HepG2 (cell line): Measurements from ENCODE around the gene GDF15. TPM values are rescaled to one million over a fixed set of nuclear protein-coding genes. Genes with fewer than 3 reads are reported as not detected.
A peak's percentile ranks its signal among the peaks of the same experiment; 100 is the strongest.

Experiments used
- AHDC1 ChIP-seq: sonication (generic); formaldehyde crosslinking; IDR thresholded peaks from 2 replicates; pipeline ENCODE4 v1.5.1; 2020; ENCODE audit warnings: mild to moderate bottlenecking, missing genetic modification reagents, borderline replicate concordance
- ETV5 ChIP-seq: IDR thresholded peaks from 2 replicates; pipeline ENCODE4 v1.6.1; 2018; ENCODE audit warnings: missing biosample characterization, missing genetic modification reagents, inconsistent platforms, borderline replicate concordance
- IKZF1 ChIP-seq: fragments of 450-650 bp; IDR thresholded peaks from 2 replicates; pipeline ENCODE4 v1.7.1; 2016
- KLF13 ChIP-seq: sonication (generic); formaldehyde crosslinking; IDR thresholded peaks from 2 replicates; pipeline ENCODE4 v1.4.0; 2020; ENCODE audit warnings: mild to moderate bottlenecking, missing genetic modification reagents
- PBX3 ChIP-seq: sonication (generic); formaldehyde crosslinking; IDR thresholded peaks from 2 replicates; pipeline ENCODE4 v1.8.1; 2023; ENCODE audit warnings: missing genetic modification reagents, inconsistent platforms, borderline replicate concordance
- SIX4 ChIP-seq: sonication (generic); formaldehyde crosslinking; IDR thresholded peaks from 2 replicates; pipeline ENCODE4 v1.4.0; 2020; ENCODE audit warnings: missing genetic modification reagents
- TRIM22 ChIP-seq: fragments of 450-650 bp; IDR thresholded peaks from 2 replicates; pipeline ENCODE4 v1.6.1; 2017
- ZBTB20 ChIP-seq: sonication (generic); formaldehyde crosslinking; IDR thresholded peaks from 2 replicates; pipeline ENCODE4 v1.8.1; 2023; ENCODE audit warnings: missing genetic modification reagents, low read depth, mild to moderate bottlenecking, borderline replicate concordance
- ZFY ChIP-seq: sonication (generic); formaldehyde crosslinking; IDR thresholded peaks from 2 replicates; pipeline ENCODE4 v1.4.0; 2020; ENCODE audit warnings: missing genetic modification reagents
- ZMAT3 ChIP-seq: sonication (generic); formaldehyde crosslinking; conservative IDR thresholded peaks from 2 replicates; pipeline ENCODE4 v1.7.0; 2021; ENCODE audit warnings: missing genetic modification reagents
- ZNF362 ChIP-seq: sonication (generic); formaldehyde crosslinking; IDR thresholded peaks from 2 replicates; pipeline ENCODE4 v1.4.0; 2020; ENCODE audit warnings: missing genetic modification reagents, mild to moderate bottlenecking, borderline replicate concordance
- ZNF746 ChIP-seq: sonication (generic); formaldehyde crosslinking; IDR thresholded peaks from 2 replicates; pipeline ENCODE4 v1.8.0; 2022; ENCODE audit warnings: mild to moderate bottlenecking, missing genetic modification reagents
- polyA plus RNA-seq, 8 experiments: library from polyadenylated mRNA; depleted of rRNA in 3 of 8; stranded (reverse) in 7 of 8; unstranded in 1 of 8; fragments of >200 nt; fragmentation: Illumina TruSeq in 4 of 8; extraction: Trizol in 4 of 8; gene quantifications; 2 replicates each; pipeline versions ENCODE4 v1.2.1 to v1.2.3, GENCODE V29; 2011 to 2016; ENCODE audit warnings: low read depth in 4 of 8, missing spikeins in 1 of 8, mixed read lengths in 1 of 8; ENCODE audit not compliant: insufficient read depth in 1 of 8
- total RNA-seq, 5 experiments: library from RNA; depleted of rRNA; stranded (reverse); fragments of >200 nt; fragmentation: Illumina TruSeq; extraction: Trizol; gene quantifications; 2 replicates each; pipeline ENCODE4 v1.2.3, GENCODE V29; 2016; ENCODE audit warnings: low read depth in 1 of 5
- TF ChIP-seq, protein P1 (sequence below): sonication (generic); formaldehyde crosslinking; IDR thresholded peaks from 2 replicates; pipeline ENCODE4 v1.4.0; 2020; ENCODE audit warnings: missing genetic modification reagents
- TF ChIP-seq, protein P2 (sequence below): sonication (generic); formaldehyde crosslinking; IDR thresholded peaks from 2 replicates; pipeline ENCODE4 v1.8.1; 2022; ENCODE audit warnings: low read depth, mild to moderate bottlenecking, missing genetic modification reagents

The GDF15 gene
- total and polyA plus RNA-seq, 2 of the 13 experiments (the other 11 are each of a cell fraction or from before 2014, with no cell fraction given): 146 to 422 TPM

- TF ChIP-seq TRIM22 (no peak), IKZF1 (no peak), ZFY (CRISPR knock-in tag) (no peak; the same call in 1 of the 2 replicates), SIX4 (CRISPR knock-in tag) (no peak), ETV5 (CRISPR knock-in tag) (no peak; the same call in 1 of the 2 replicates), KLF13 (CRISPR knock-in tag) (no peak), ZNF746 (no peak; the same call in 1 of the 2 replicates), ZMAT3 (CRISPR knock-in tag) (no peak), PBX3 (CRISPR knock-in tag) (no peak), ZNF362 (CRISPR knock-in tag) (0 out of 2 replicates have a peak, but pooled peaks have one; percentile 36), ZBTB20 (CRISPR knock-in tag) (peak; percentile 22; the same call in 1 of the 2 replicates), AHDC1 (CRISPR knock-in tag) (no peak)
- TF ChIP-seq, protein P1, sequence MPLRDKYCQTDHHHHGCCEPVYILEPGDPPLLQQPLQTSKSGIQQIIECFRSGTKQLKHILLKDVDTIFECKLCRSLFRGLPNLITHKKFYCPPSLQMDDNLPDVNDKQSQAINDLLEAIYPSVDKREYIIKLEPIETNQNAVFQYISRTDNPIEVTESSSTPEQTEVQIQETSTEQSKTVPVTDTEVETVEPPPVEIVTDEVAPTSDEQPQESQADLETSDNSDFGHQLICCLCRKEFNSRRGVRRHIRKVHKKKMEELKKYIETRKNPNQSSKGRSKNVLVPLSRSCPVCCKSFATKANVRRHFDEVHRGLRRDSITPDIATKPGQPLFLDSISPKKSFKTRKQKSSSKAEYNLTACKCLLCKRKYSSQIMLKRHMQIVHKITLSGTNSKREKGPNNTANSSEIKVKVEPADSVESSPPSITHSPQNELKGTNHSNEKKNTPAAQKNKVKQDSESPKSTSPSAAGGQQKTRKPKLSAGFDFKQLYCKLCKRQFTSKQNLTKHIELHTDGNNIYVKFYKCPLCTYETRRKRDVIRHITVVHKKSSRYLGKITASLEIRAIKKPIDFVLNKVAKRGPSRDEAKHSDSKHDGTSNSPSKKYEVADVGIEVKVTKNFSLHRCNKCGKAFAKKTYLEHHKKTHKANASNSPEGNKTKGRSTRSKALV: no peak
- TF ChIP-seq, protein P2, sequence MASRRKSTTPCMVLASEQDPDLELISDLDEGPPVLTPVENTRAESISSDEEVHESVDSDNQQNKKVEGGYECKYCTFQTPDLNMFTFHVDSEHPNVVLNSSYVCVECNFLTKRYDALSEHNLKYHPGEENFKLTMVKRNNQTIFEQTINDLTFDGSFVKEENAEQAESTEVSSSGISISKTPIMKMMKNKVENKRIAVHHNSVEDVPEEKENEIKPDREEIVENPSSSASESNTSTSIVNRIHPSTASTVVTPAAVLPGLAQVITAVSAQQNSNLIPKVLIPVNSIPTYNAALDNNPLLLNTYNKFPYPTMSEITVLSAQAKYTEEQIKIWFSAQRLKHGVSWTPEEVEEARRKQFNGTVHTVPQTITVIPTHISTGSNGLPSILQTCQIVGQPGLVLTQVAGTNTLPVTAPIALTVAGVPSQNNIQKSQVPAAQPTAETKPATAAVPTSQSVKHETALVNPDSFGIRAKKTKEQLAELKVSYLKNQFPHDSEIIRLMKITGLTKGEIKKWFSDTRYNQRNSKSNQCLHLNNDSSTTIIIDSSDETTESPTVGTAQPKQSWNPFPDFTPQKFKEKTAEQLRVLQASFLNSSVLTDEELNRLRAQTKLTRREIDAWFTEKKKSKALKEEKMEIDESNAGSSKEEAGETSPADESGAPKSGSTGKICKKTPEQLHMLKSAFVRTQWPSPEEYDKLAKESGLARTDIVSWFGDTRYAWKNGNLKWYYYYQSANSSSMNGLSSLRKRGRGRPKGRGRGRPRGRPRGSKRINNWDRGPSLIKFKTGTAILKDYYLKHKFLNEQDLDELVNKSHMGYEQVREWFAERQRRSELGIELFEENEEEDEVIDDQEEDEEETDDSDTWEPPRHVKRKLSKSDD (CRISPR knock-in tag): no peak
These were observed 10.7 kb downstream of the GDF15 start (continued) for GRCh38 chr19:18396471-18397241.
